ENCODE data around the gene MUC2.

The MUC2 gene

GRCh38 chr11:1121813-1122663 lies 47.4 kb downstream of the MUC2 start:
- DNase-seq (ENCODE audit: low read depth in 3 of 3), result no peak

- DNase-seq (ENCODE audit: low read depth in 3 of 3), result no peak
These were observed 48.0 kb downstream of the MUC2 start for GRCh38 chr11:1122664-1123002.

- DNase-seq (ENCODE audit: low read depth in 3 of 3), result no peak
These were observed 49.3 kb downstream of the MUC2 start for GRCh38 chr11:1123970-1124369.
